GM19452 (cell line): ENCODE data around the gene ERO1A.

Source experiments
- ATAC-seq: cut with Tn5 transposase; IDR thresholded peaks from one replicate; pipeline ENCODE4 v1.9.1; 2021; ENCODE audit not compliant: unreplicated experiment

Gene ERO1A

DNA sequence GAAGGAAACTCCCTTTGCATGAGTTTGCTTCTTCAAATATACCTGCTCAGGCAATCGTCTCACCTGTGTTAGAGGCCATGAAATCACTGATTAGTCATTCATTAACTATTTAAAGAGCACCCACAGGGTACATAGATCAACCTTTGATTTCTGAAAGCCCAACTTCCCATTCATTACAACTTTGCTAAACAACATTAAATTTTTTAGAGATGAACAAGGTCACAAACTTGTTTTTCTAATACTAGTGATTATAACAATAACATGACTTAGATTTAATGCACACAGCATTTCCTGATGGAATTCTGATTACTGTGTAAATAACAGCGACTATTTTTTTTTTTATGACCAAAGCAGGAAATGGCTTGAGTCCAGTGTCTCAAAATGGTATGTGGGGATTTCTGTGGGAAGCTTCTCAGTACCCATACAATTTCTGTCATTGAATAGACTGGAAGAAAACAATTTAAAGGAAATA, 5.4 kb upstream of the ERO1A start:
- no peak for ATAC-seq

GRCh38 chr14:52694761-52695480, 437 bp downstream of the ERO1A start:
- ATAC-seq, result peak; percentile 66

DNA sequence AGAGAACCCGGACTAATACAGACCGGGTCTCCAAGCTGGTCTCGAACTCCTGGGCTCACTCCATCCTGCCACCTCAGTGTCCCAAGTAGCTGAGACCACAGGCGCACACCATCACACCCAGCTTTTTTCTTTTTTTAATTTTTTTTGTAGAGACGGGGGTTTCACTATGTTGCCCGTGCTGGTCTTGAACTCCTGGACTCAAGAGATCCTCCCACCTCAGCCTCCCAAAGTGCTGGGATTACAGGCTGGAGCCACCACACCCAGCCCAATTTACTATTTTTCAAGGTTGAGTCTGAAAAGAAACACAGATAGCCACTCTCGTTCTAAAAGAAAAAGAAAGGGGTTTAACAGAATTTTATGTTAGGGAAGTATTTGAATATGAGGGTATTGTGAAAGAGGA, 1.8 kb downstream of the ERO1A start:
- ATAC-seq, result no peak

- no peak for ATAC-seq
These were observed 2.3 kb downstream of the ERO1A start for GRCh38 chr14:52693036-52693435.

GRCh38 chr14:52692248-52692962, 3.0 kb downstream of the ERO1A start:
- no peak for ATAC-seq

DNA sequence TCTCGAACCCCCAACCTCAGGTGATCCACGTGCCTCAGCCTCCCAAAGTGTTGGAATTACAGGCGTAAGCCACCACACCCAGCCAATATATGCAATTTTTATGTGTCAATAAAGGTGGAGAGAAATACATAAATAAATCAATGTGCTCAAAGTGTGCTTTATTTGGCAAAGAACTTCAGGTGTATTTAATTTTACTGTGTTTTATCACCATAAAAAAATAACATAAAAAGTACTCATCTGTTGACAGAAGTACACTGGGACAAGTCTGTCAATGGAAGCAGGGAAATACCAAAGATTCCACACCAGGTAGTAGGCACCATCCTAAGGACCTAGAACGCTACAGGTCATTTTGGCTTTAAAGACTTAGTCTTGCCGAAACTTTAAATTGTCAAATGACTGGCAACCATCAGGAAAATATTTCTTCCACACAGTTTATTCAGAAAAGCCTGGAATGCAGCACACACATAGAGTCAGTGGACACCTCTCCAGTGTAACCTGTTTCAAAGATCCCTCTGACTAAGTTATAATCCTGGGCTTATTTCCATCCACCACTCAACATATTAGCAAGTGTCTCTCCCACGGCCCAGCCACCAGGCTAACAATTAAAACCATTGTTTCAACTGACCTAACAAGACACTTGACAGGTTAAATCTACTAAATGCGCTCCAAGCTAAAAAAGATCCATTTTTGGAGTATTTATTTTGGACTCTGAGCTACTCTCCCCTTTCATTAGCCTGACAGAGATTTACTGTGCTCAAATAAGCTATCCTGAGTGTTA, 4.2 kb downstream of the ERO1A start:
- ATAC-seq, result no peak

- no peak for ATAC-seq
These were observed 9.2 kb downstream of the ERO1A start for GRCh38 chr14:52686176-52686575.

GRCh38 chr14:52683985-52684520, 11.3 kb downstream of the ERO1A start:
- ATAC-seq, result no peak

DNA sequence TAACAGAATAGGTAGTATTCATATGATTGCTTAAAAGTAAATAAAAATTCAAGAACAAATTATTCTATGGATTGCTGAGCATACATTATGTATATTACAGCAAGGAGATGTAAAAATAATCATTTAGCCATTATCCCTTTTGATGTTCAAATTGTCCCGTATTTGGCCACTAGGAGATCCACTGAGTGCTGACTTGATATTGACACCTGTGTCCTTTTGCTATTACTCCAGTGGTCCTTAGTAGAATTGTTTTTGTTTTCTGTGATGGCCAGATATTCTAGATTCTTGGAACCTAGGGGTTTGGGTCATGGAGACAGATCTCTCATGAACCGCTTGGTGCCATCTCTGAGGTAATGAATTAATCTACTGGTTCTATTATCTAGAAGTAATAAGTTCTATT, 16.8 kb downstream of the ERO1A start:
- no peak for ATAC-seq

DNA sequence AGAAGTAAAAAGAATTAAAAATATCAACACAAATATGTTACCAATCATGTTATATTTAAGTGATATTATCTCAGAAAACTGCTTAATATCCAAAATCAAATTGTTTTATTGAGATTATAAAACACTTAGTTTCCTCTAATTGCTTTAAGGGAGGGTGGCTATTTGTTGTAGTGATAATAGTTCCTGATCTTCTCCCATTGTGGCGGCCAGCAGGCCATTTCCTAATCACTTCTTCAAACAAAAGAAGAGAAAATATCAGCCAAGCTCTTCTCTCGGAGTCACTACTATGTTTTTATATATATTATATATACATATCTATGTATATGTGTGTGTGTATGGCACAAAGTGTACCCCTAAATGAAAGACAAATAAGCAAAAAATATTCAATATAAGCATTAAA, 31.5 kb downstream of the ERO1A start:
- ATAC-seq, result no peak

DNA sequence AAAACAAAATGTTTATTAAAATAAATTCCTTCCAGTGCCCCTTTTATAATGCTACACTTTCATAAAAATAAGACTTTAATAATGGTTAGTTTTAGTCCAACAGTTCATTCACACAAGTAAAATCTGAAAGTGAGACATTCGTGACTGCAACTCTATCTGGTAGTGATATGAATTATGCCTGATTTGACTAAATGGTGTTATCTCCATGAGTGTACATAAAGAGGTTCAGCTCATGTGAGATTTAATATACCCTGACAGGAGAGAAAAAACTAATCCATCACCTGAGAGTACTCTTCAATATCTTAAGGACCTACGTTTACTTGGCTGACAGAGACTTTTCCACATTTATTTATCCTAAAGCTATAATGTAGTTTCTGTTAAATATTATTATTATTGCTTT, 34.0 kb downstream of the ERO1A start:
- no peak for ATAC-seq

DNA sequence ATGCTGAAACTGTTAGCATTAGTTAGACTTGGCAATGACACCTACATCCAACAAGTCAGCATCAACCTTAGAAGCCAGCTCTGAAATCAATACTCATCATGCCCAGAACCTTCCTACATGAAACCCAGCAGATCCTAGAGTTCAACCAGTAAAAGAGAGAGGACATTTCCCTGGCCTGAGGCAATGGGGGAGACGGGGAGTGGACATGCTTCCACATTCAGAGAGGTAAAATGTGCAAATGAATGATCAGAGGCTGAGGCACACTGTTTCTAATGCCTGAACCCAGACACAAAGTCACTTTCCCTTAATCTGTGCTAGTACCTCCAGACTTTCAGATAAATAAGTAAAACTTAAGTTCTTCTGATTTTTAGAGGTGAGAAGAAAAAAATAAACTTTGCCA, 34.5 kb downstream of the ERO1A start:
- ATAC-seq, result no peak

DNA sequence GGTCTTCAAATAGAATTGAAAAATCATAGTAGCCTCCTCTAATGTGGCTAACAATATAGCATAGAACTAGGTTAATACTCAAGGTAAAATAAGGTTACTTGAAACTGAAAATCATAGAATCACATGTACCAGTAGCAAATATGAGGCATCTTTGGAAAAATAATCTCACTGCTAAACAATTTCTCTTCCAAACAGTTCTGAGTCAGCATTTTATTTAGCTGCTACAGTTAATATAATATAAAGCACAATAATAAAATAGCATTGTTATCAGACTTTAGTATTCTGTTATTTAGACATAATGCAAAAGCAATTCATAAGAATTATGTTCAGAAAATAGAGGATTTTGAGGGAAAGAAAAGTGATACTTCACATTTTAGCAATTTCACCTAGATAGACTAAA, 35.0 kb downstream of the ERO1A start:
- no peak for ATAC-seq

GRCh38 chr14:52656905-52657304, 38.5 kb downstream of the ERO1A start:
- ATAC-seq, result no peak

DNA sequence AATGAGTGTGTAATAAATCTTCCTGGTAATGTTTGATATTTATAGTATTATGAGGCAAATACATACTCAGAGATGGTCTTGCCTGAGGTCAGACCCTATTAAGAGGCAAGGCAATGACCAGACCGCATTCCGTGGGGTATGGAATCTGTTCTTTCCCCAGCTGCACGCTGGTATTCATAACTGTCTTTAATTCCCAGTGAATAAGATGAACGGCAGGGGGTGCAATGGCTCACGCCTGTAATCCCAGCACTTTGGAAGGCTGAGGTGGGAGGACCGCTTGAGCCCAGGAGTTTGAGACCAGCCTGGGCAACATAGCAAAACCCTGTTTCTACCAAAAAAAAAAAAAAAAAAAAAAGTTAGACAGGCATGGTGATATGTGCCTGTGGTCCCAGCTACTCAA, 44.6 kb downstream of the ERO1A start:
- ATAC-seq, result no peak

DNA sequence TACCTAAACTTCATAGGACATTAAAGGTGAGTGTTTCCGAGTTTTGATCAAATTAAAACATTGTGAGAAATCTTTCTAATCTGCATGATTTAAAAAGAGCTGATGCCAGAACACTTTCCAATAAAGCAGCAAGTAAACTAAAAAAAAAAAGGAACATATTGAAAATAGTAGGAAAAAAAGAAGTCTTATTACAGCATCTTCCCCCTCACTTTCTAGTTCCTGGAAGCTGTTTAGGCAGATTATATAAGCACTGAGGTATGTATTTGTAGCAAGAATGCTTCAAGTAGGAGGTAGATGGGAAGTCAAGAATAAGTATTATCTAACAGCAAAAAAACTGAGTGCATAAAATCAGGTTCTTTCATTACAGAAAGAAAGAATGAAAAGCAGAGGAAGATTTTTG, 45.8 kb downstream of the ERO1A start:
- no peak for ATAC-seq

GRCh38 chr14:52641745-52642144, 53.6 kb downstream of the ERO1A start:
- no peak for ATAC-seq

DNA sequence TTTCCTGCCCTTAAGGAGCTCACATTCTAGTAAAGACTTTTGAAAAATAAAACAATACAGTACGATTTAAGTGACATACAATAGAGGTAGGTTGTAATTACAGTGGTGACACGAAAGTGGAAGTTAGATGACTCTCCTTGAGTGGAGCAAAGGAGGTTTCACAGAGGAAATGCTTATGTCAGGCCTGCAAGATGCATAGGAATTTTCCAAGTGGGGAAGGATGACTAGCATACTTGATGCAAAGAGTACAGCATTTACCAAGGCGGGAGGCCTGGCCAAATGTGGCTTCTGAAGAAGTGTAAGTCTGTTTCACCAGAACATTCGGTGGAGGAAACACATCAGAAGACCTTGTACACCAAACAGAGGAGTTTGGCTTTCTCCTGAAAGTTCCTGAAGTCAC, 55.2 kb downstream of the ERO1A start:
- no peak for ATAC-seq

DNA sequence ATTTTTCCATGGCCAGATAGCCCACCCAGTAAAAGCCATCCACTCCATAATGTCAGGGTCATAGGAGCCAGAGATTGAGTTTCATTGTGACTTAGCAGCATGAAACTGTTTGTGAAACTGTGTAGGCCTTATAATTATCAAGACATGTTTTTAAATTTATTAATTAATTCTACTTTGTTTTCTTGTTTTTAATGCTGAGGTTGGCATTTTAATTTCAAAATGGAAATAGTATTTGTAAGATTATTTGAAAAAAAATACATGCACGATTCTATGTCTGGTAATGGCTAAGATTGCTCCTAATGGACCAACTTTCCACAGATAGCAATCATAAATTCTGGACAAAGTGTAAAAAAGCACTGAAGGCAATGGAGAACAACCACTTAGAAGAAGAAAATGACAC, 75.7 kb downstream of the ERO1A start:
- no peak for ATAC-seq

- ATAC-seq, result no peak
These were observed 76.8 kb downstream of the ERO1A start for GRCh38 chr14:52618602-52619001.

- no peak for ATAC-seq
These were observed 85.2 kb downstream of the ERO1A start for GRCh38 chr14:52610187-52610586.
